Endothelial cell of umbilical vein (primary cell): Measurements from ENCODE around the gene TP73. TPM values are rescaled to one million over a fixed set of nuclear protein-coding genes. Genes with fewer than 3 reads are reported as not detected.

Source experiments
- BruUV-seq: library from RNA; stranded (reverse); fragments of 400-500 nt; replicated peaks from 2 replicates; lab custom pipeline; 2021; lab: Mats Ljungman, UMichigan
- CTCF ChIA-PET: fragments of 300-600, 350-600 bp; sonication (Branson Sonifier 250); formaldehyde crosslinking; loops from one replicate; lab custom pipeline; 2021; ENCODE audit warnings: antibody characterized with exemption, inconsistent platforms; lab: Charles Lee
- POLR2A ChIA-PET: fragments of 300-600, 350-600 bp; sonication (Branson Sonifier 250); formaldehyde crosslinking; loops from one replicate; lab custom pipeline; 2021; ENCODE audit warnings: antibody characterized with exemption, inconsistent platforms; lab: Charles Lee
- DNase-seq: peaks from one replicate; pipeline ENCODE4 v3.0.0-alpha.2; 2011; ENCODE audit warnings: low read depth, low spot score
- FAIRE-seq: peaks from 2 replicates; lab custom pipeline; 2011; peaks lifted over from hg19 to GRCh38; lab: Jason Lieb, UNC
- H2AFZ ChIP-seq: 2 replicates; pipeline ENCODE4 v1.6.0; 2012; ENCODE audit warnings: low read depth, low read length, control low read depth, inconsistent platforms
- H3K27ac ChIP-seq: 2 replicates; pipeline ENCODE4 v1.5.1; 2011; ENCODE audit warnings: low read depth, mild to moderate bottlenecking, control low read depth, low read length, moderate library complexity; ENCODE audit not compliant: insufficient read depth
- H3K27me3 ChIP-seq, 2 experiments: 2 replicates each; pipeline versions ENCODE4 v1.6.0 to v1.6.1; 2011; ENCODE audit warnings: low read length in 2 of 2, mixed read lengths in 1 of 2; ENCODE audit not compliant: control insufficient read depth in 2 of 2, insufficient read depth in 2 of 2
- H3K36me3 ChIP-seq, 2 experiments: 2 replicates in 1 of 2; 3 replicates in 1 of 2; pipeline ENCODE4 v1.5.1; 2011; ENCODE audit warnings: low read length in 2 of 2, mild to moderate bottlenecking in 1 of 2, moderate library complexity in 1 of 2; ENCODE audit not compliant: control insufficient read depth in 2 of 2, insufficient read depth in 2 of 2; ENCODE audit errors: extremely low read depth in 1 of 2
- H3K4me1 ChIP-seq: 3 replicates; pipeline ENCODE4 v1.5.1; 2011; ENCODE audit warnings: mild to moderate bottlenecking, low read length; ENCODE audit not compliant: control insufficient read depth, insufficient read depth; ENCODE audit errors: extremely low read depth
- H3K4me2 ChIP-seq: 2 replicates; pipeline ENCODE4 v1.6.1; 2011; ENCODE audit warnings: low read length, control low read depth, mixed read lengths; ENCODE audit not compliant: insufficient read depth
- H3K4me3 ChIP-seq, 3 experiments: fragments of 200-600 bp in 1 of 3; sonication (generic), shearing (Covaris generic) in 1 of 3; replicated peaks in 1 of 3; 2 replicates each; pipeline ENCODE4 v1.5.1; 2011 to 2016; ENCODE audit warnings: control low read depth in 3 of 3, low read length in 3 of 3, mild to moderate bottlenecking in 2 of 3, inconsistent platforms in 1 of 3, low read depth in 1 of 3, moderate library complexity in 1 of 3; ENCODE audit not compliant: insufficient read depth in 1 of 3
- H3K79me2 ChIP-seq: 2 replicates; pipeline ENCODE4 v1.6.0; 2012; ENCODE audit warnings: low read length, inconsistent platforms; ENCODE audit not compliant: control insufficient read depth, insufficient read depth
- H3K9ac ChIP-seq: replicated peaks from 2 replicates; pipeline ENCODE3; 2011; ENCODE audit warnings: low read length, control low read depth; ENCODE audit not compliant: insufficient read depth; ENCODE audit errors: extremely low read depth
- H3K9me1 ChIP-seq: replicated peaks from 3 replicates; pipeline ENCODE4 v1.6.0; 2011; ENCODE audit warnings: mild to moderate bottlenecking, low read length; ENCODE audit not compliant: control insufficient read depth, insufficient read depth; ENCODE audit errors: extremely low read depth
- H3K9me3 ChIP-seq: replicated peaks from 2 replicates; pipeline ENCODE4 v1.5.1; 2012; ENCODE audit warnings: low read length, inconsistent platforms; ENCODE audit not compliant: control insufficient read depth, insufficient read depth
- H4K20me1 ChIP-seq: replicated peaks from 2 replicates; pipeline ENCODE3; 2011; ENCODE audit warnings: mild to moderate bottlenecking, low read length; ENCODE audit not compliant: control insufficient read depth, insufficient read depth; ENCODE audit errors: extremely low read depth
- EZH2 ChIP-seq: IDR thresholded peaks from 2 replicates; pipeline ENCODE4 v1.6.1; 2012; ENCODE audit warnings: borderline replicate concordance, low read depth, mild to moderate bottlenecking, moderate library complexity, low read length, inconsistent platforms; ENCODE audit not compliant: severe bottlenecking
- FOS ChIP-seq: IDR thresholded peaks from 2 replicates; pipeline ENCODE4 v1.6.1; 2011; ENCODE audit warnings: mild to moderate bottlenecking, low read length, moderate library complexity, borderline replicate concordance; ENCODE audit not compliant: insufficient read depth
- GATA2 ChIP-seq: IDR thresholded peaks from 2 replicates; pipeline ENCODE4 v1.7.0; 2011; ENCODE audit warnings: low read depth, mild to moderate bottlenecking, moderate library complexity, mixed read lengths, low read length; ENCODE audit not compliant: insufficient read length, insufficient read depth
- JUN ChIP-seq: IDR thresholded peaks from 2 replicates; pipeline ENCODE4 v1.6.1; 2011; ENCODE audit warnings: borderline replicate concordance, low read depth; ENCODE audit not compliant: insufficient read length, insufficient read depth
- MYC ChIP-seq: IDR thresholded peaks from one replicate; pipeline ENCODE4 v1.6.1; 2011; ENCODE audit warnings: mild to moderate bottlenecking, low read depth, low read length
- POLR2A ChIP-seq: IDR thresholded peaks from 2 replicates; pipeline ENCODE4 v1.6.1; 2012; ENCODE audit warnings: low read depth, mild to moderate bottlenecking, control low read depth, low read length
- POLR2AphosphoS5 ChIP-seq: IDR thresholded peaks from 2 replicates; pipeline ENCODE4 v1.6.1; 2012; ENCODE audit warnings: low read depth, mild to moderate bottlenecking, control low read depth, low read length, moderate library complexity; ENCODE audit not compliant: insufficient read depth
- dilution Hi-C: fragments of 300-500 bp; cut with MboI; formaldehyde crosslinking; loops from one replicate; pipeline ENCODE4 v1.15.0; 2019; ENCODE audit warnings: low sequenced_read_pairs; ENCODE audit not compliant: extremely low pct_ligation_motif_present
- intact Hi-C: fragments of 100-400 bp; cut with micrococcal nuclease; formaldehyde crosslinking; loops from one replicate; pipeline ENCODE4 v1.10.0; 2022
- polyA plus RNA-seq, 4 experiments: library from polyadenylated mRNA; depleted of rRNA in 3 of 4; stranded (reverse) in 3 of 4; unstranded in 1 of 4; fragments of >200 nt; gene quantifications; 2 replicates each; pipeline versions ENCODE4 v1.2.1 to v1.2.3, GENCODE V29; 2011 to 2012; ENCODE audit warnings: missing spikeins in 1 of 4
- total RNA-seq: library from RNA; stranded (reverse); gene quantifications from 2 replicates; pipeline ENCODE4 v1.2.3, GENCODE V29; 2021
- TF ChIP-seq, protein P1 (sequence below), 2 donors: IDR thresholded peaks; 1 replicate in 1 of 2; 2 replicates in 1 of 2; pipeline ENCODE4 v1.5.1; 2011; ENCODE audit warnings: low read length in 2 of 2, mild to moderate bottlenecking in 2 of 2, moderate library complexity in 2 of 2, control low read depth in 1 of 2, inconsistent platforms in 1 of 2, low read depth in 1 of 2; ENCODE audit not compliant: insufficient read depth in 1 of 2; ENCODE audit errors: extremely low read depth in 1 of 2
- TF ChIP-seq, protein P2 (sequence below): IDR thresholded peaks from 2 replicates; pipeline ENCODE4 v1.6.1; 2011; ENCODE audit not compliant: insufficient read depth, insufficient read length

The TP73 gene
- total and polyA plus RNA-seq, 2 donors (not counting 3 experiments of a cell fraction or from before 2014, with no cell fraction given), result 0.03 to 0.15 TPM

DNA sequence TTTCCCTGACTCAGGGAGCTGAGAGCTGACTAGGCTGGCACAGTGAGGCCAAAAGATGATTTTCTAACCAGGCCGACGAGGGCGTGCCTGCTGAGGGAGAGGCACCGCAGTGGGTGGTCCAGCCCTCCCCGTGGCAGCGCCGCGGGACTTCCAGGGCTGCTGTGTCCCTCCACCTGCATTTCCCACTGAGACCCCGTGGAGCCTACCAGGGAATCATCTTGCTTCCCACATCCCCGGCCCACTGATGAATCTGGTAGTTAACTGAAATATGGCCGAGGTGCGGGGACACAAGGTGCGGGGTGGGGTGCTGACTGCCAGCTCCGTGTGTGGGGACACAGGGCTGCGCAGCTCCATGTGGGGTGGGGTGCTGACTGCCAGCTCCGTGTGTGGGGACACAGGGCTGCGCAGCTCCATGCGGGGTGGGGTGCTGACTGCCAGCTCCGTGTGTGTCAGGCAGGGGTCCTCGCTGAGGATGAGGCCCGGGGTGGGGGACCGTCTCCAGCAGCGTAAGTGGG, 12.9 kb upstream of the TP73 start:
- no peak overlapping the region for H3K27ac ChIP-seq
- no peak for DNase-seq
- no peaks in the 10 kb centered on the region for H3K79me2 ChIP-seq
- ChIA-PET CTCF (interaction anchor here (1.3 to 1.6 kb wide), 2 partner anchors 9 to 21 kb away, joined by 4 read pairs; no protein-coding TSS in a partner anchor), POLR2A (no interaction called here)
- dilution Hi-C loops, result no loop called here
- TF ChIP-seq, protein P1, sequence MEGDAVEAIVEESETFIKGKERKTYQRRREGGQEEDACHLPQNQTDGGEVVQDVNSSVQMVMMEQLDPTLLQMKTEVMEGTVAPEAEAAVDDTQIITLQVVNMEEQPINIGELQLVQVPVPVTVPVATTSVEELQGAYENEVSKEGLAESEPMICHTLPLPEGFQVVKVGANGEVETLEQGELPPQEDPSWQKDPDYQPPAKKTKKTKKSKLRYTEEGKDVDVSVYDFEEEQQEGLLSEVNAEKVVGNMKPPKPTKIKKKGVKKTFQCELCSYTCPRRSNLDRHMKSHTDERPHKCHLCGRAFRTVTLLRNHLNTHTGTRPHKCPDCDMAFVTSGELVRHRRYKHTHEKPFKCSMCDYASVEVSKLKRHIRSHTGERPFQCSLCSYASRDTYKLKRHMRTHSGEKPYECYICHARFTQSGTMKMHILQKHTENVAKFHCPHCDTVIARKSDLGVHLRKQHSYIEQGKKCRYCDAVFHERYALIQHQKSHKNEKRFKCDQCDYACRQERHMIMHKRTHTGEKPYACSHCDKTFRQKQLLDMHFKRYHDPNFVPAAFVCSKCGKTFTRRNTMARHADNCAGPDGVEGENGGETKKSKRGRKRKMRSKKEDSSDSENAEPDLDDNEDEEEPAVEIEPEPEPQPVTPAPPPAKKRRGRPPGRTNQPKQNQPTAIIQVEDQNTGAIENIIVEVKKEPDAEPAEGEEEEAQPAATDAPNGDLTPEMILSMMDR (IDR thresholded peaks at IDR 0.05; ENCODE audit: extremely low read depth in 1 of 2, insufficient read depth in 1 of 2, low read depth in 1 of 2, low read length in 2 of 2), result no peak
- TF ChIP-seq POLR2A (no peak), EZH2 (no peak), JUN (no peak), POLR2AphosphoS5 (no peak), GATA2 (no peak), MYC (no peak), FOS (no peak)
- TF ChIP-seq, protein P2, sequence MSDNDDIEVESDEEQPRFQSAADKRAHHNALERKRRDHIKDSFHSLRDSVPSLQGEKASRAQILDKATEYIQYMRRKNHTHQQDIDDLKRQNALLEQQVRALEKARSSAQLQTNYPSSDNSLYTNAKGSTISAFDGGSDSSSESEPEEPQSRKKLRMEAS, result no peak
- H3K4me1 ChIP-seq, result no peaks in the 10 kb centered on the region
- H2AFZ ChIP-seq, result no peak overlapping the region
- no peaks in the 10 kb centered on the region for H4K20me1 ChIP-seq
- intact Hi-C loops, result no loop called here
- H3K4me3 ChIP-seq, result no peak overlapping the region
- no peaks in the 10 kb centered on the region for H3K27me3 ChIP-seq
- H3K36me3 ChIP-seq, result peaks cover 0 to 18% of the 10 kb centered on the region in 2 experiments
- no TSS peak for BruUV-seq
- no peak for FAIRE-seq
- H3K9me1 ChIP-seq, result no peaks in the 10 kb centered on the region
- H3K9ac ChIP-seq, result no peak overlapping the region
- H3K4me2 ChIP-seq, result no peak overlapping the region
- H3K9me3 ChIP-seq, result no peaks in the 10 kb centered on the region
